Central memory CD8-positive, alpha-beta T cell (primary cell): ENCODE measurements around the gene PARVG.

Source experiments
- ATAC-seq: fragments of 150-1000 bp; cut with Tn5 transposase; replicated peaks from 2 replicates; pipeline ENCODE4 v1.10.0; 2022; ENCODE audit warnings: mild to moderate bottlenecking, moderate FRiP score, moderate number of reproducible peaks; ENCODE audit not compliant: poor library complexity, severe bottlenecking; ENCODE audit errors: extremely low read depth
- DNase-seq, 2 donors: peaks; one replicate each; pipeline ENCODE4 v3.0.0; 2021; ENCODE audit warnings: low spot score in 2 of 2
- H3K27ac Mint-ChIP-seq: one replicate; pipeline ENCODE4 v1.8.0; 2022; ENCODE audit warnings: low read depth, mild to moderate bottlenecking, moderate library complexity, mixed read lengths
- H3K27me3 Mint-ChIP-seq: one replicate; pipeline ENCODE4 v1.8.0; 2022; ENCODE audit warnings: mixed read lengths
- H3K36me3 Mint-ChIP-seq: one replicate; pipeline ENCODE4 v1.8.0; 2022; ENCODE audit warnings: mild to moderate bottlenecking, moderate library complexity, mixed read lengths; ENCODE audit not compliant: insufficient read depth
- H3K4me1 Mint-ChIP-seq: one replicate; pipeline ENCODE4 v1.8.0; 2022; ENCODE audit warnings: mixed read lengths
- H3K4me3 Mint-ChIP-seq: one replicate; pipeline ENCODE4 v1.8.0; 2022; ENCODE audit warnings: mild to moderate bottlenecking, moderate library complexity, mixed read lengths
- H3K9me3 Mint-ChIP-seq: one replicate; pipeline ENCODE4 v1.8.0; 2022; ENCODE audit warnings: mixed read lengths

Gene PARVG

DNA sequence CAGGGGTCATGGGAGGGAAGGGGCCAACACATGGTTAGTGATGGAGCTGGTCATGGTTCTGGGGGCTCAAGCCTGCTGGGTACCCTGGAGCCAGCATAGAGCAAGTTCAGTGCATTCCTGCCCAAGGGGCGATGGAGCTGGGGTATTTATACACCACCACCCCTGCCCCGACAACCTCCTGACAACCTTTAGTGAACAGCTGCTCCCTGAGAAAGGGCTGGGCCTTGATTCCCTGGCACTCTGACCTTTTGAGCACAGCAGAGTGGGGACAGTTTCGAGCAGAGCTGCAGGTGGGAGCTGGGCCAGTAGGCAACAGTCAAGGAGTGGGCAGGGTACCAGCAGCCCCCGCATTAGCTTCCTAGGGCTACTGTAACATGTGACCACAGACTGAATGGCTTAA, 6.0 kb downstream of the PARVG start:
- no peak for DNase-seq
- H3K27me3 Mint-ChIP-seq = no peaks in the 10 kb centered on the region
- ATAC-seq = no peak
- H3K9me3 Mint-ChIP-seq = no peaks in the 10 kb centered on the region
- peaks cover 12% of the 10 kb centered on the region for H3K36me3 Mint-ChIP-seq
- H3K4me3 Mint-ChIP-seq = no peak overlapping the region
- H3K27ac Mint-ChIP-seq = peak overlapping the region; percentile 52
- peaks cover 24% of the 10 kb centered on the region for H3K4me1 Mint-ChIP-seq

DNA sequence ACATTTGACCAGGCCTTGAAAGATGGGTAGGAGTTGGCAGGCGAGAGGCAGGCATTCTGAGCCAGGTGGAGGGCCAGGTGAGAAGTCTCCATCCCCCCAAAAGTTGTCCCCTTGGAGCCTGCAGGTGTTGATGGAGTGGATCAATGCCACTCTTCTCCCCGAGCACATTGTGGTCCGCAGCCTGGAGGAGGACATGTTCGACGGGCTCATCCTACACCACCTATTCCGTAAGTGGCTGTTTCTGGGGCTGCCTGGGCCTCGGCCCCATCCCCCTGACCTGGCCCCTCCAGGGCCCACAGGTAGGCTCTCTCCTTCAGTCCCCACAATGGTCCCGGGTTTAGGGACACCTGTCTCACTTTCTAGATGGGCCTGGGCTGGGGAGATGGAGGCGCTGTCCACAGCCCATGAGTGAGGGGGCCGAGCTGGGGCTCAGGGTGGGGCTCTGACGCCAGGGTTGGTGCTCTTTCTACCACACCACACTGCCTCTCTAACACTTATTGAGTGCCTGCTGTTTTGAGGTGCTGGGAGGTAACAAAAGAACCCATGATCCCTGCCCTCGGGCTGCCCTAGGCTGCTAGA, 7.0 kb downstream of the PARVG start:
- peaks cover 20% of the 10 kb centered on the region for H3K4me1 Mint-ChIP-seq
- no peak for ATAC-seq
- no peaks in the 10 kb centered on the region for H3K9me3 Mint-ChIP-seq
- no peak overlapping the region for H3K4me3 Mint-ChIP-seq
- H3K27ac Mint-ChIP-seq = peak overlapping the region; percentile 52
- no peak for DNase-seq
- H3K27me3 Mint-ChIP-seq = no peaks in the 10 kb centered on the region
- H3K36me3 Mint-ChIP-seq = peaks cover 11% of the 10 kb centered on the region

GRCh38 chr22:44188316-44188715, 7.6 kb downstream of the PARVG start:
- Mint-ChIP-seq H3K9me3 (no peaks in the 10 kb centered on the region), H3K36me3 (peaks cover 11% of the 10 kb centered on the region), H3K4me1 (peaks cover 20% of the 10 kb centered on the region), H3K27ac (no peak overlapping the region), H3K27me3 (no peaks in the 10 kb centered on the region), H3K4me3 (no peak overlapping the region)
- ATAC-seq = no peak
- no peak for DNase-seq

DNA sequence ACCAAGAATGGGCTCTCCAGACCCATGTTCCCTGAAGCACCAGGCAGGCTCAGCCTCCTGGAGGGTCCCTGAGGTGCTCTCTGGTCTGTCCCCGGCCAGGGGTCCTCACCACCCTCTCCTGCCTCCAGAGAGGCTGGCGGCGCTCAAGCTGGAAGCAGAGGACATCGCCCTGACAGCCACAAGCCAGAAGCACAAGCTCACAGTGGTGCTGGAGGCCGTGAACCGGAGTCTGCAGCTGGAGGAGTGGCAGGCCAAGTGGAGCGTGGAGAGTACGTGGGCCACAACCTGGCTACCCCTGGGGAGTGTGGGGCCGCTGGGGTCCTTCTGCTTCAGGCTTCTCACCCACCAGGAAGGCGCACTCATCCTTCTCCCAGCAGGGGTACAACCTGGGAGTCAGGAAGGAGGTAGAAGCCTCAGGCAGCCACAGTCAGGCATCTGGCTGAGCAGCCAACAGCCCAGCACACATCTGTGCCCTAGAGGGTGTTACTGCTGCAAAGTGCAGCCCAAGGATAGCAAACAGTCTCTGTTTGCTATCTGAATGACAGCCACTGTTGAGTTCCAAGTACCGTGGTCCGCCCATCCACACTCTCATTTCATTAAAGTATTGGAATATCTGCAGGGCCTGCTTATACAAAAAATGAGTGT, 8.4 kb downstream of the PARVG start:
- Mint-ChIP-seq H3K36me3 (peaks cover 12% of the 10 kb centered on the region), H3K27ac (no peak overlapping the region), H3K9me3 (no peaks in the 10 kb centered on the region), H3K4me3 (no peak overlapping the region), H3K4me1 (peaks cover 20% of the 10 kb centered on the region), H3K27me3 (no peaks in the 10 kb centered on the region)
- DNase-seq = no peak
- no peak for ATAC-seq

GRCh38 chr22:44190381-44190976, 9.8 kb downstream of the PARVG start:
- Mint-ChIP-seq H3K36me3 (peaks cover 6% of the 10 kb centered on the region), H3K27ac (peak overlapping the region; percentile 10), H3K4me1 (peaks cover 30% of the 10 kb centered on the region), H3K27me3 (no peaks in the 10 kb centered on the region), H3K4me3 (no peak overlapping the region), H3K9me3 (no peaks in the 10 kb centered on the region)
- DNase-seq (no peak), ATAC-seq (no peak)

GRCh38 chr22:44191036-44191454, 10.3 kb downstream of the PARVG start:
- DNase-seq (peak in 1 of 2 donors; percentile 36), ATAC-seq (peak; percentile 73)
- no peaks in the 10 kb centered on the region for H3K27me3 Mint-ChIP-seq
- H3K4me1 Mint-ChIP-seq = peaks cover 30% of the 10 kb centered on the region
- H3K36me3 Mint-ChIP-seq = peaks cover 5% of the 10 kb centered on the region
- H3K27ac Mint-ChIP-seq = peak overlapping the region; percentile 10
- H3K9me3 Mint-ChIP-seq = no peaks in the 10 kb centered on the region
- H3K4me3 Mint-ChIP-seq = no peak overlapping the region

- Mint-ChIP-seq H3K9me3 (no peaks in the 10 kb centered on the region), H3K4me3 (no peak overlapping the region), H3K36me3 (peaks cover 7% of the 10 kb centered on the region), H3K4me1 (peaks cover 27% of the 10 kb centered on the region), H3K27me3 (no peaks in the 10 kb centered on the region), H3K27ac (peak overlapping the region; percentile 93)
- peak; percentile 34 for ATAC-seq
- peak in 1 of 2 donors; percentile 30 for DNase-seq
Measured at GRCh38 chr22:44192098-44192815, 11.5 kb downstream of the PARVG start.

GRCh38 chr22:44192816-44193534, 12.2 kb downstream of the PARVG start:
- peak overlapping the region; percentile 36 for H3K4me3 Mint-ChIP-seq
- DNase-seq (no peak), ATAC-seq (no peak)
- H3K9me3 Mint-ChIP-seq = no peaks in the 10 kb centered on the region
- peaks cover 25% of the 10 kb centered on the region for H3K4me1 Mint-ChIP-seq
- H3K27ac Mint-ChIP-seq = peak overlapping the region; percentile 93
- no peaks in the 10 kb centered on the region for H3K27me3 Mint-ChIP-seq
- peaks cover 8% of the 10 kb centered on the region for H3K36me3 Mint-ChIP-seq

DNA sequence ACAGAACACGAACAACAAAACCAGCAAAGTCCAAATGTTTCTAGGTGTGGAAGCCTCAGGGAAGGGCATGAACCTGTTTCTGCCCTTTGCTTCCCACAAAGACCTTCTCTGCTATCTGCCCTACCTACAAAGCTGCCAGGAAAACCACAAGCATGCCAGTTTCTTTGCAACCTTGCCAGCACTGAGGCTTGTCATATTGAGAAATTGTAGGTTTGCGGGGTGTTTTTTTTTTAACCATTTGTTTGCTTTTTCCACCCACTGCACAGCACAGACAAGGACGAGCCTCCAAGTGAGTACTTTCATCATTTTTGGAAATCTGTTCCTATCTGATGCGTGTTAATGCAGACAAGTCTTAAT, 12.8 kb downstream of the PARVG start:
- Mint-ChIP-seq H3K27ac (no peak overlapping the region), H3K36me3 (peaks cover 10% of the 10 kb centered on the region), H3K27me3 (no peaks in the 10 kb centered on the region), H3K9me3 (no peaks in the 10 kb centered on the region), H3K4me3 (peak overlapping the region; percentile 36), H3K4me1 (peaks cover 25% of the 10 kb centered on the region)
- ATAC-seq = no peak
- no peak for DNase-seq

DNA sequence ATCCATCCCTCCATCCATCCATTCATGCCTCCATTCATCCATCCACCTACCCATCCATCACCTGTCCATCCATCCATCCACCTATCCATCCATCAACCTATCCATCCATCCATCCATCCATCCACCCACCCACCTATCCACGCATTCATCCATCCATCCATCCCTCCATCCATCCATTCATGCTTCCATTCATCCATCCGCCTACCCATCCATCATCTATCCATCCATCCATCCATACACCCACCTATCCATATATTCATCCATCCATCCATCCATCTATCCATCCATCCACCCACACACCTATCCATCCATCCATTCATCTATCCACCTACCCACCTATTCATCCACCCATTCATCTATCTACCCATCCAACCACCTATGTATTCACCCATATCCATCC, 13.8 kb downstream of the PARVG start:
- H3K36me3 Mint-ChIP-seq = peaks cover 15% of the 10 kb centered on the region
- no peak for ATAC-seq
- H3K4me3 Mint-ChIP-seq = no peak overlapping the region
- no peaks in the 10 kb centered on the region for H3K27me3 Mint-ChIP-seq
- H3K4me1 Mint-ChIP-seq = peaks cover 33% of the 10 kb centered on the region
- no peak overlapping the region for H3K27ac Mint-ChIP-seq
- no peak for DNase-seq
- H3K9me3 Mint-ChIP-seq = no peaks in the 10 kb centered on the region

DNA sequence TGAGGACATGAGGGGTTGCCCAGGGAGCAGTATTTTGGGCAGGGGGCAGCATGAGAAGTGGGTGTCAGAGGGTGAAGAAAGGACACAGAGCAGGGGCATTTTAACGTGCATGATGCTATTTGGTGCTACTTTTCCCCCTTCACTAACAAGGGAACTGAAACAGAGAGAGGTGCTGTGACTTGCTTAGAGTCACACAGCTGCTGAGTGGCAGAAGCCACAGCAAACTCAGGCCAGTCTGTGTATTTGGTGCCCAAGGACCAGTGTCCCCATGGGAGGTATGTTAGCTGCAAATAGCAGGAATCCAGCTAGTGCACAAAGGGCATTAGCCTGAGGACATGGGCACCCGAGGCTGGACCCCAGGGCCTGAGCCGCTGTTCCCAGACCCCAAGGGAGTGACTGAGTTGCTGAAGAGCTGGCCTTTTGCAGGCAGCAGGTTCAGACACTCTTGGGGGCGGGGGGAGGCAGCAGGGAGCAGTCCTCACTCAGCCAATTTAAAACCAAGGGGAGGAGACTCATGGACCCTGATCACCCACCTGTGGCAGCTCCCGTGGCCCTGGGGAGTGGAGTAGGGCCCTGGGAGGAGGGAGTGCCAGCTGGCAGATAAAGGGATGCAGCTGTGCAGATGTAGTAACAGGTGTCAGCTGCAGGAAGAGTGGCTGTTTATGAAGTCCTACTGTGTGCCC, 14.6 kb downstream of the PARVG start:
- no peak overlapping the region for H3K27ac Mint-ChIP-seq
- no peak overlapping the region for H3K4me3 Mint-ChIP-seq
- H3K4me1 Mint-ChIP-seq = peaks cover 41% of the 10 kb centered on the region
- H3K27me3 Mint-ChIP-seq = no peaks in the 10 kb centered on the region
- ATAC-seq (no peak), DNase-seq (no peak)
- no peaks in the 10 kb centered on the region for H3K9me3 Mint-ChIP-seq
- H3K36me3 Mint-ChIP-seq = peaks cover 14% of the 10 kb centered on the region

GRCh38 chr22:44196241-44196640, 15.5 kb downstream of the PARVG start:
- Mint-ChIP-seq H3K4me3 (no peak overlapping the region), H3K27ac (no peak overlapping the region), H3K9me3 (no peaks in the 10 kb centered on the region), H3K36me3 (peaks cover 16% of the 10 kb centered on the region), H3K4me1 (peaks cover 50% of the 10 kb centered on the region), H3K27me3 (no peaks in the 10 kb centered on the region)
- ATAC-seq = no peak
- DNase-seq = no peak
